GM19397 (cell line): ENCODE measurements around the gene SCN4A.
"Not testable (repeated sequence)": the region's sequence is repeated elsewhere in the genome, so short reads cannot be mapped to it uniquely, and the experiment has no call there.

ENCODE experiments used
- ATAC-seq: cut with Tn5 transposase; IDR thresholded peaks from one replicate; pipeline ENCODE4 v1.9.1; 2021; ENCODE audit warnings: mild to moderate bottlenecking, moderate library complexity; ENCODE audit not compliant: unreplicated experiment

SCN4A gene

DNA sequence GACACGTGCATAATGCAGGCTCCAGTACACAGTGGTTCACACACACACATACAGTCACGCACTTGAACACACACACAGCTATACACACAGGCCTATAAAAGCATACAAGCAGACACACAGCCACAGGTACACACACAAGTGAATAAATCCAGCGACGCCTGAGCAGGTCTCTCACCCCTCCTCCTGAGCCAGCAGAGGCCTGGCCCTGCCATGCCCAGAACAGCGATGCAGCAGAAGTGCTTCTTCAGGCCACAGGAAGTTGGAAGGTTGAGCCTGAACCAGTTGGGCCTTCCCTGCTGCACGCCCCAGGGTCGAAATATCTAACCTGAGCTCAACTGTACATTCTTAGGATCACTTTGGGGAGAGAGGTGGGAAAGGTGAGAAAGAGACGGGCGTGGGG is 33.3 kb downstream of the SCN4A start:
- no peak for ATAC-seq

GRCh38 chr17:63937920-63938319 is 34.8 kb downstream of the SCN4A start:
- no peak for ATAC-seq

DNA sequence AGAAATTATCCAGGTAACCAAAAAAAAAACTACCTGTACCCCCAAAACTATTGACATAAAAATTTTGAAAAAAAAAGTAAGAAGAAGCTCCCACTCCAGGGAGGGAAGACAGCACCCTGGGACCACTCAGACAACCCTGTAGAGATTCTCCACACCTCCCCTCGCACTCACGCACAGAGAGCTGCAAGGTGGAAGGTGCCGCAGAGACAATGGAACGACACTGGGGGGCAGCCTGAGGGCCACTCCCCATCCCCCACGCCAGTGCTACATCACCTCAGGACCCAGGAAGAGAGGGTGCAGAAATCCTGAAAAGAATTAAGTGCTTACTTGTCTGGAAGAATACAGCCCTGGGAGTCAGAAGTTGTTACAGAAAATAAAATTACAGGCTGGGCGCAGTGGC is 35.4 kb downstream of the SCN4A start:
- ATAC-seq: no peak

- ATAC-seq: no peak
Measured at GRCh38 chr17:63934183-63935112, 38.3 kb downstream of the SCN4A start.

DNA sequence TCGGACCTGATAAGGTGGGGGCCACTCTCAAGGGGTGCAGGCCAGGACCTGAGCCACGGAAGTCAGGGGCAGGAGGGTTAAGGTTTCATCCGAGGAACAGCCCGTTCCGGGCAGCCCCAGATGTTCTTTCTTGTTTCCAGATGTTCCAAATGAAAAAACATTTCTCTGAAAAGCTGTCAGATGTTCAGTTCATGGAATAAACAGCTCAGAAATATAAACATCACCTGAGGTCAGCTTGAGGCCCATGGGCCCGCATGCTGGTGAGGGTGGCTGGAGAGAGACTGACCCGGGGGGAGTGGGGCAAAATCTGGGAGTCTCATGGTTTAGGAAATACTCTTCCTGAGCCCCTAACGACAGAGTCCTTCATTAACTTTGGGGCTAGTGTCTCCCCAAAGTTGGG is 39.1 kb downstream of the SCN4A start:
- ATAC-seq: no peak

DNA sequence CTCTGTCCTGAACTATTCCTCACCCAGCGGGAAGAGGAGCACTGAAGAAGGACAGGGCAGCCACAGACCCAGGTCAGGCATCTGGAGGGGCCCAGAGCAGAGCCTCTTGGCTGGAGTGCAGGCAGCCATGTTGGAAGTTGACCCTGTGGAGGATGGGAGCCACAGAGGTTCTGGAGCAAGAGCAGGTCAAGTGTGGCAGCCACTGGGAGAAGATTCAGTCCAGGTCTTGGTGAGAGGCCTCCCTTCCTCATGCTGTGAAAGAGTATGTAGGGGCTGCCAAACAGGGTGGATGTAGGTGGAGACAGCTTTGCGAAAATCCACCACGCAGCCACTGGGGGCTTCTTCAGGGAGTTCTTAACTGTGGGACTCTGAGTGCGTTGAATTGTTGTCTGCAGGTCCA is 40.0 kb downstream of the SCN4A start:
- ATAC-seq: no peak

- peak; percentile 76 for ATAC-seq
Measured at GRCh38 chr17:63931981-63932561, 40.6 kb downstream of the SCN4A start, which contains the start of gene CD79B. CD79B (minus strand) TSS chr17:63932331; CDS start chr17:63932261, 70 bp downstream.

DNA sequence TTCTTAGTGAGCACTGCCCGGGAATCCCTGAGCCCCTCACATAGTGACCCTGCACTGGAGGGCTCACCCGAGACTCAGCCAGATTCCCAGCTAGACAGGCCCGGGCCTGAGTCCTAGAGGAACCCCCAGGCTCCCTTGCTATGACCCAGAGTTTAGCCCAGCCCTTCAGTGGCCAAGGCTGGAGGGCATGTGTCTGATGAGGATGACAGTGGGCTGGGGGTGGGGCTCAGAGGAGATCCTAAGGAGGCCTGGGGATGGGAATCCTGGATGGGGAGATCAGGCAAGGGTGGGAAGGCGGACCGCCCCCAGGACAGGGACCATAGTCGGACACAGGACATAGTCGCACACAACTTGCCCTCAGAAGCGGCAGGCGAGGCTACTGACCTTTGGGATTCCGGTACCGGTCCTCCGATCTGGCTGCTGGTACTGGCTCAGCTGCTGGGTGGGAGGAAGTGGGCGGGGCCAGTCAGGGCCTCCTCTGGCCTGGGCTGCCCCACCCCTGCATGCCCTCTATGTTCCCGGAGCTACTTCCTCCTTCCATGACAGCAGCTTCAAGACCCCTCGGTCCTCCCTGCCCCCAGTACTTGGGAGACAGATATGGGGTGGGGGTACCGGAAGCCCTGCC is 41.7 kb downstream of the SCN4A start:
- ATAC-seq: no peak

- no peak for ATAC-seq
Measured at GRCh38 chr17:63929860-63930766, 42.6 kb downstream of the SCN4A start.

- no peak for ATAC-seq
Measured at GRCh38 chr17:63928966-63929695, 43.6 kb downstream of the SCN4A start.

DNA sequence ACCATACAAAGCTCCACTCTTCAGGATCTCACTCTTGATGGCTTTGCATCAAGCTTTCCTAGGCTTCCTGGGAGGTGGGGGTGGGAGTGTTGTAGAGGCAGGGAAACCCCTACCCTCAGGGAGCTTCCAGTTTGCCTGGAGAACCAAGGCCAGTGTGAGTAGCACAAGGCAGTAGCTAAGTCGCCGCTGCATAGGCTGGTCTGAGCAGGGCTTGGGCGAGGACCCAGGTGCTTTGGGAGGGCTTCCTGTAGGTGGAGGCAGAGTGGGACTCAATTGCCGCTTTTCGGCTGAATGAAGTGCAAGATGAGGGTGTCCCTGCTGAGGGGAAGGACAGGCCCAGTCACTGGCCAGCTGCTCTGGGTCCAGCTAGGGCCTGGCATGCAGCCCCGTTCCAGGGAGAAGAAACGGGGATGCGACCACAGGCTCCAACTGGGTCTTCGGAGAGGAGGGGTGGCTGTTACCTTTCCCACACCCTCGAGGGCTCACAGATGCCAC is 44.5 kb downstream of the SCN4A start:
- ATAC-seq: no peak

DNA sequence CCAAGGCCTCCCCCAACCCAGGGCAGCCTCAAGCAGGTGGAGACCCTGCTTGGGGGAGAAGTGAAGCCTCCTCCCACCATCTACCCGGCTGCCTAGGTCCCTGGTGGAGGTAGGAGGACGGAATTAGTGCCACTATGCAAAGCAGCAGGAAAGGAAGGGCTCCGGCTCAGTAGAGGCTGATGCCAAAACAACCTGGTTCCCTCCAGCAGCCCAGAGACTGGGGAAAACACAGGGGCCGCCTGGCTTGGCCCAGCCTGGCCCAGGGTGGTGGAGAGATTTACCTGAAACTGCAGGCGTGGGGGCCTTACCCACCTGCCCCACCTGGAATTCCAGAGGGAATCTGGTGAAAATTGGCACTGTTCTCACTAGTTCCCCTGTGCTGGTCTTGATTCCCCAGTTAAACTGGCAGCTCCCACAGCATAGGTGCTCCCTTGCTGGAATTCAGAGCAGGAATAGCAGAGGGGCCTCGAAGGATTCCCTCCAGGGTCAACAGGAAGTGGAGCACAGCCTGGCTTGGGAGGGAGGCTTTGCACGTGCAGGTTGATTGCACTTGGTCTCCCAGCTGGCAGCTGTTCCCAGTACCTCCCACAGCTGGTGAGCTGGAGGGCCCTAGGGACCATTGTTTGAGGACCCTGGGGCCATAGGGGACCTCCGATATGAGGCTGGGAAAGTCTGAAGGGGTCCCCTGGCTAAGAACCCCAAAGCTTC is 45.1 kb downstream of the SCN4A start:
- no peak for ATAC-seq

GRCh38 chr17:63926164-63926563 is 46.6 kb downstream of the SCN4A start:
- ATAC-seq: no peak

GRCh38 chr17:63925615-63926014 is 47.1 kb downstream of the SCN4A start:
- no peak for ATAC-seq

DNA sequence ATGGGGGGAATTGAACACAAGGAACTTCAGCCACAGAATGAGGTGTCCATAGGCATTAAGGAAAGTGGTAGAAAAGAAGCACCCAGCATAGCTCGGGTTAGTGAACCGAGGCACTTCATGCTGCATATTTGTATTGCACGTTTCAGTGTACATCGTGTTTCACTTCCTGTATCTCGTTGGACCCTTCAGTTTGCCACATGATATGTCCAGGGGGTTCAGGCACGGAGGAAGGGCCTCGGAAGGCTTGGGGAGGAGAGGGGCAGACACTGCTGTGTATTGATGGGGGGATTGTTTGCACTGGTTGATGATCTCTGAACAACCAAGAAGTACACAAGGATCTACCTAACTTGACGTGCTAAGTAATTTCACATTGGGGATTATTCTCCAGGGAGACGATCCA is 50.3 kb downstream of the SCN4A start:
- peak; percentile 51 for ATAC-seq

- ATAC-seq: not testable (repeated sequence)
Measured at GRCh38 chr17:63920779-63921178, 51.9 kb downstream of the SCN4A start.

DNA sequence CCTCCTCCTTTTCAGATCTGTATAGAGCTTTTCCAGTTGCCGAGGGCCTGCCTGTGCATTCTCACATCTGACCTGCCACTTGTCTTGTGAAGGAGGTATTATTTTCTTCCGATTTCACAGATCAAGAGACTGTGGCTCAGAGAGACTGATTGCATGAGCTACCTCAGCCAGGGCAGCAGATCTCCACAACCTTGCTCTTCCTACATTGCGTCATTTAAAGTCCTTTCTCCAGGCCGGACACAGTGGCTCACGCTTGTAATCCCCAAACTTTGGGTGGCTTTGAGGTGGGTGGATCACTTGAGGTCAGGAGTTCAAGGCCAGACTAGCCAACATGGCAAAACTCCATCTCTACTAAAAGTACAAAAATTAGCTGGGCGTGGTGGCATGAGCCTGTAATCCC is 52.7 kb downstream of the SCN4A start:
- not testable (repeated sequence) for ATAC-seq

DNA sequence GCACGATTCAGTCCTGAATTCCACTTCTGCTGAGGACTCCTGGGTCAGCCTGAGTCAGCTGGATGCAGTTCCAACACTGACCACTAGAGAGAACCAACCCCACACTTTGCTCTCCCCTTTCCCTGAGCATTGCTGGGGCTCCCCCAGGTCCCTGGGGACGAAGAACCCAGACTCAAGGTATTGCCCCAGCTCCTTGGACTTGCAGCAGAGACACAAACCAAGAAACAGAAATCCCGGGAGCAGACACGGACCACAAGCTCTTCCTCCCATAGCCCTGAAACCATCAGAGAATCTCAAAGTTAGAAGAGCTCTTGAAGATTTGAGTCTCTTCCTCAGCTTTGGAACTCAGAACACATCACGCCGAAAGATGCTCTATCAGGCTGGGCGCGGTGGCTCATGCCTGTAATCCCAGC is 53.4 kb downstream of the SCN4A start:
- ATAC-seq: no peak

GRCh38 chr17:63918789-63919305 is 53.9 kb downstream of the SCN4A start, which contains the start of gene GH1:
GH1 (minus strand) TSS chr17:63918839; CDS start chr17:63918776, 63 bp downstream.
- ATAC-seq: not testable (repeated sequence)
